GM12865 (cell line): ENCODE results near the gene EPB41L4B.

Experiments
- DNase-seq: peaks from one replicate; pipeline ENCODE4 v3.0.0; 2010; ENCODE audit warnings: low read depth
- H3K4me3 ChIP-seq: 2 replicates; pipeline ENCODE4 v1.5.1; 2011; ENCODE audit warnings: mild to moderate bottlenecking, low read depth, low read length, control low read depth
- CTCF ChIP-seq: IDR thresholded peaks from 2 replicates; pipeline ENCODE4 v1.5.1; 2011; ENCODE audit warnings: low read length, control low read depth, low read depth, inconsistent platforms; ENCODE audit not compliant: insufficient read depth; ENCODE audit errors: missing control alignments

Gene EPB41L4B

DNA sequence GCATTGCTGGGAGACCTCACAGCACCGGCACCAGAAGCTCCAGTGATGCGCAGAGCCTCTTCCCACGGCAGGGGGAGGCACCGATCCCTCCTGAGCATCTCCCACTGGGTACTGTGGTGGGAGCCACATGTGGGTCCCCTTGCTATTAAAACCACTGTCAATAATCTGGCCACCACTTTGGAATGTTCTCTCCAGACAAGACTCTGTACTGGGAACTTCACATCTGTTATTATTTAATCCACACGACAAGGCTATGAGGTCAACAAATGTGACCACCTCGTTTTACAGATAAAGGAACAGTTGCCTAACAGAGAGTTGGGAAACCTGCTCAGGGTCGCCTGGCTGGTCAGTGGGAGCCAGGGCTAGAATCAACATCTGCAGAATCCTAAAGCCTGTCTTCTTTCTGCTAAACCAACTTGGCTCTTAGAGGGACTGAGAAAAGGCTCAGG lies 72.7 kb downstream of the EPB41L4B start:
- DNase-seq: no peak
- no peak overlapping the region for H3K4me3 ChIP-seq
- TF ChIP-seq CTCF: no peak

DNA sequence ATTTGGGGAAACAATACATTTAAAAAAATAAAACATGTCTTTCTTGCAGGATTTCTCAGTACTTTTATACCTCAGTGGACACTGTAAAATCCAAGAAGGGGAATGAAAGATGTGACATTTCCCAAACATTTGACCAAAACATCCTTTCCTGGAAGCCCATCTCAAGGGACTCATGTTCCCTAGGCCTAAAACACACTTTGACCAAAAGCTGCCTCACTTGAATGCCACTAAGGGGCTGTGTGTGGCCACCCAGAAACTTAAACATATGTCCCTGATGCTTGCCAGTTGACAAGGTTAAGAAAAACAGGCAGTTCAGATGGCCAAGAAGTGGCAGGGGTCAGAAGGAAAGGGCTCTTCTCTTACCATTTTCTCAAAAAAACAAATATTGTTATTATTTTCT lies 73.6 kb downstream of the EPB41L4B start:
- H3K4me3 ChIP-seq: no peak overlapping the region
- TF ChIP-seq CTCF: no peak
- DNase-seq: no peak

GRCh38 chr9:109246533-109246932 lies 74.3 kb downstream of the EPB41L4B start:
- H3K4me3 ChIP-seq: no peak overlapping the region
- TF ChIP-seq CTCF: no peak
- no peak for DNase-seq

DNA sequence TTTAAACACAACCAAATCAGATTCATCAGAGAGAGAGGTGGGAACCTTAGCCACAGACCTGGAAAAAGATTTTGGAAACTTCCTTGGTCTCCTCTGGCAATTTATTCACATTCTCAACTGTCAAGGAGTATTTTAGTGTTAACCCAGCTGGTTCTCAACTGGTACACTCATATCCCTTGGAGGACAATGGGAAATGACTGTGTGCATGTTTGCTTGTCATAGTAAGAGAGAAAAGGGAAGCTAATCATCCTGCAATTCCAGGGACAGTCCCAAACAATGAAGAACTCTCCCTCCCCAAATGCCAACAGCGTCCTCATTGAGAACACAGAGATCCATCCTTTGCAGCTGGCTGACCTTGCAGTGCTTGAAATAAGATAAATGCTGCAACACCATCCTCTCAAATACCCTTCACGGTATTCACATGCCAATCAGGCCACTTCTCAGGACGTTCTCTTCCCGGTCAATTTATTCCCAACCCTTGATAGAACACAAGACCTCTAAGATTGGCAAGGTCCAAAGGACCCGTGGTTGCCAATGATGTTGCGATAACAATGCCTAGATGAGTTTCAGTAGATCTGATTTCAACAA lies 75.5 kb downstream of the EPB41L4B start:
- no peak for DNase-seq
- no peak for TF ChIP-seq CTCF
- H3K4me3 ChIP-seq: no peak overlapping the region

DNA sequence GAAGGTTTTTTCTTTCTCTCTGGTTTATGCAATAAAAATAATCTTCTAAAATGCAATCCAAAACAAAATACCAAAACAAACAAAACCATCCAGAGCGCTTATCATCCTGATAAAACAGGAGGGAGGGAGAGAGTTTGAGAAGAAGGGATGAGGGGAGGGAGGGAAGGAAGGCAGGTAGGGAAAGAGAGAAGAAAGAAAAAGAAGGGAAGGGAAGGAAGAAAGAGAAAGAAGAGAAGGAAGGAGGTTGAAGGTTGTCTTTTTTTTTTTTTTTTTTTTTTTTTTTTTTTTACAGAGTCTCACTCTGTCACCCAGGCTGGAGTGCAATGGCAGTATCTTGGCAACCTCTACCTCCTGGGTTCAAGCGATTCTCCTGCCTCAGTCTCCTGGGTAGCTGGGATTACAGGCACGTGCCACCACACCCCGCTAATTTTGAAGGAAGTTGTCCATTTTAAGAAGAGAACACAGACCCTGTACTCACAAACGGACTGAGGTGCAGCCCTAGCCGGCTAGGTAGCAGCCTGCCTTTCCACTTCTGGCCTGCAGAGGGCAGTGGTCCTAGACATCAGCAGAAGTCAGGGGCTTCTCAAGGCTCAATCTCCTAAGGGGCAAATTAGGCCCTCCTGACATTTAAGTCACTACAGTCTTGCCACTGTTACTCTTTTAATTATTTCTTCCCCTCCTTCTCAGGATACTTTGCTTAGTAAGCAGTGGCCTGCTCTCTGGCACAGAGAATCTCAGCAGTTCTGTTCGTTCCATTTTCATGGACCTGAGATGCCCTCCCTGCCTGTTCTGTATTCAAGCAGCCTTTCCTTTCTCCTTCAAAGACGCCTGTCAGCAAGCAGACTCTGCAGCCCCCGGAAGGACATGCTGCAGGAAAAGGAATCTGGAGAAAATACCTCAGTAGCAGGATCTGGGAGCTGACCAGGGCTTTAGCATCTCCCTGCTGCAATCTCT lies 76.4 kb downstream of the EPB41L4B start:
- DNase-seq: peak; percentile 84
- peak; percentile 97 for TF ChIP-seq CTCF

DNA sequence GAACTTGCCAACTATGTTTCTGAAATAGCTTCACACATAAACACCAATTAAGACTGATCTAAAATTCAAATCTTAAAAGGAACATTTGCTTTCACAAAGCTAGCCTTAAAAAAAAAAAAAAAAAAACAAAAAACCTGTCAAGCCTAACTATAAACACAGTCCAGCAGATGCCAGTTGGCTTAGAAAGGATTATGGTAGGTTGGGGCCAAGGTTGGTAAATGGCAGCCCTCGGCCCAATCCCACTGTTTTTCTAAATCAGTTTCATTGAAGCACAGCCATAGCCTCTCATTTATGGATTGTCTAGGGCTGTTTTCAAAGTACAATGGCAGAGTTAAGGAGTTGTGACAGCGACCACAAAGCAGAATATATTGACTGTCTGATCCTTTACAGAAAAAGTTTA lies 78.1 kb downstream of the EPB41L4B start:
- H3K4me3 ChIP-seq: no peak overlapping the region
- TF ChIP-seq CTCF: no peak
- no peak for DNase-seq

More for the DNA sequence above, 76.4 kb downstream of the EPB41L4B start:
- H3K4me3 ChIP-seq: no peak overlapping the region

GRCh38 chr9:109242014-109242413 lies 78.8 kb downstream of the EPB41L4B start:
- no peak for DNase-seq
- TF ChIP-seq CTCF: no peak
- no peak overlapping the region for H3K4me3 ChIP-seq
